MM.1S (cell line): ENCODE data around the gene KLHDC3.
A peak's percentile ranks its signal among the peaks of the same experiment; 100 is the strongest.

Source experiments
- DNase-seq: peaks from one replicate; pipeline ENCODE4 v3.0.0-alpha.2; 2015
- H2AFZ ChIP-seq: fragments of 300-600 bp; sonication (generic); 2 replicates; pipeline ENCODE4 v1.6.0; 2016; ENCODE audit warnings: antibody characterized with exemption, low read length
- H3F3A ChIP-seq: fragments of 300-600 bp; sonication (generic); 2 replicates; pipeline ENCODE4 v1.6.1; 2016; ENCODE audit warnings: mild to moderate bottlenecking, antibody characterized with exemption, low read length, moderate library complexity, mixed read lengths; ENCODE audit not compliant: insufficient read depth
- H3K27ac ChIP-seq: fragments of 300-600 bp; sonication (generic); 2 replicates; pipeline ENCODE4 v1.5.1; 2016; ENCODE audit warnings: mild to moderate bottlenecking, low read length
- H3K27me3 ChIP-seq: fragments of 300-600 bp; sonication (generic); replicated peaks from 2 replicates; pipeline ENCODE4 v1.6.0; 2016; ENCODE audit warnings: low read length; ENCODE audit not compliant: insufficient read depth
- H3K36me3 ChIP-seq: fragments of 300-600 bp; sonication (generic); replicated peaks from 2 replicates; pipeline ENCODE4 v1.6.1; 2016; ENCODE audit warnings: mild to moderate bottlenecking, low read length, mixed read lengths; ENCODE audit not compliant: insufficient read depth
- H3K4me1 ChIP-seq: fragments of 300-600 bp; sonication (generic); 2 replicates; pipeline ENCODE4 v1.6.1; 2016; ENCODE audit warnings: low read length, mixed read lengths
- H3K4me2 ChIP-seq: fragments of 300-600 bp; sonication (generic); 2 replicates; pipeline ENCODE4 v1.6.0; 2016; ENCODE audit warnings: low read depth, low read length
- H3K4me3 ChIP-seq: fragments of 300-600 bp; sonication (generic); 2 replicates; pipeline ENCODE4 v1.5.1; 2016; ENCODE audit warnings: low read length, mixed read lengths
- H3K79me2 ChIP-seq: fragments of 300-600 bp; sonication (generic); 2 replicates; pipeline ENCODE4 v1.6.1; 2016; ENCODE audit warnings: mixed run types, low read length, mixed read lengths
- H3K9ac ChIP-seq: fragments of 300-600 bp; sonication (generic); 2 replicates; pipeline ENCODE4 v1.6.1; 2016; ENCODE audit warnings: low read length, mixed read lengths
- H3K9me2 ChIP-seq: fragments of 300-600 bp; sonication (generic); replicated peaks from 2 replicates; pipeline ENCODE4 v1.6.1; 2016; ENCODE audit warnings: mild to moderate bottlenecking, low read length, mixed read lengths; ENCODE audit not compliant: insufficient read depth
- H3K9me3 ChIP-seq: fragments of 300-600 bp; sonication (generic); replicated peaks from 2 replicates; pipeline ENCODE4 v1.6.1; 2016; ENCODE audit warnings: mild to moderate bottlenecking, low read length, mixed read lengths; ENCODE audit not compliant: insufficient read depth
- H4K20me1 ChIP-seq: fragments of 300-600 bp; sonication (generic); 2 replicates; pipeline ENCODE4 v1.6.1; 2016; ENCODE audit warnings: mild to moderate bottlenecking, low read length, moderate library complexity, mixed read lengths; ENCODE audit not compliant: insufficient read depth
- EZH2 ChIP-seq: fragments of 300-600 bp; sonication (generic); optimal IDR thresholded peaks from 2 replicates; pipeline ENCODE3; 2017; ENCODE audit warnings: low read depth, mild to moderate bottlenecking, antibody characterized with exemption, low read length, mixed read lengths
- EZH2phosphoT487 ChIP-seq: fragments of 300-600 bp; sonication (generic); IDR thresholded peaks from 2 replicates; pipeline ENCODE4 v1.6.1; 2018; ENCODE audit warnings: antibody characterized with exemption, low read length
- TF ChIP-seq, protein P1 (sequence below): fragments of 300-600 bp; sonication (generic); IDR thresholded peaks from 2 replicates; pipeline ENCODE4 v1.5.1; 2016; ENCODE audit warnings: antibody characterized with exemption, low read length, mixed read lengths

Gene KLHDC3

DNA sequence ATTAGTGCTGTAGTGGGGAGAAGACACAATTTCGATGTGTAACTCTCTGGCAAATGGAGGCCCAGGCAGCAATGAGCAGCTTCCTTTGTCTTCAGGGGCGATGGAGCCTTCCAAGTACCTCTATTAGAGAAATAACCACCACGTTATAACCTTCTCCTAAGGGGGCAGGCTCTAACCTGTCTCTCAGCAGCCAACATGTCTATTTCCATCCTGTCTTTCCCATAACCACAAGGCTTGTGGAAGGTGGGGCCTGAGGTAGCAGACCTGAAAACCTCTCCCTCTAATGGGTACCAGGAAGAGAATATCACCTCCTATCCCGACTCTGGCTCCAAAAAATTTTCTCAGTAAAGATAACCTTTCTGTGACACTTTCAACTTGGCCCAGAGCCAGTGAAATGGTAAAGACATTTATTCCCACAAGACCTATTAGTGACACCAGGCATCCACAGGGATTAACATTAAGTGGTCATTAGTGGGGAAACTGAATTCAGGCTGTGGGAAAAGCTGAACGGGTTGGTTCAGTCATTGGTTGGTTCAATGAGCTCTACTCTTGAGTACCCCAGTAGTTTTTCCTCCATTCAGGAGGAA is 39.0 kb upstream of the KLHDC3 start:
- Histone ChIP-seq H3K79me2 (peaks cover 17% of the 10 kb centered on the region), H3K9me3 (no peaks in the 10 kb centered on the region)

GRCh38 chr6:42978487-42978838 is 35.6 kb upstream of the KLHDC3 start:
- Histone ChIP-seq H3K9me2 (no peaks in the 10 kb centered on the region), H3K36me3 (no peaks in the 10 kb centered on the region), H4K20me1 (no peaks in the 10 kb centered on the region), H3K27me3 (no peaks in the 10 kb centered on the region), H3K27ac (peak overlapping the region; percentile 40; the same call in 1 of the 2 replicates), H3K79me2 (peaks cover 17% of the 10 kb centered on the region), H2AFZ (peak overlapping the region; percentile 79), H3K4me2 (peak overlapping the region; percentile 76), H3K9ac (peak overlapping the region; percentile 83), H3K4me3 (peak overlapping the region; percentile 97), H3K4me1 (peaks cover 9% of the 10 kb centered on the region), H3K9me3 (no peaks in the 10 kb centered on the region), H3F3A (0 out of 2 replicates have a peak, but pooled peaks cover 5% of the 10 kb centered on the region)
- DNase-seq: no peak
- TF ChIP-seq, protein P1, sequence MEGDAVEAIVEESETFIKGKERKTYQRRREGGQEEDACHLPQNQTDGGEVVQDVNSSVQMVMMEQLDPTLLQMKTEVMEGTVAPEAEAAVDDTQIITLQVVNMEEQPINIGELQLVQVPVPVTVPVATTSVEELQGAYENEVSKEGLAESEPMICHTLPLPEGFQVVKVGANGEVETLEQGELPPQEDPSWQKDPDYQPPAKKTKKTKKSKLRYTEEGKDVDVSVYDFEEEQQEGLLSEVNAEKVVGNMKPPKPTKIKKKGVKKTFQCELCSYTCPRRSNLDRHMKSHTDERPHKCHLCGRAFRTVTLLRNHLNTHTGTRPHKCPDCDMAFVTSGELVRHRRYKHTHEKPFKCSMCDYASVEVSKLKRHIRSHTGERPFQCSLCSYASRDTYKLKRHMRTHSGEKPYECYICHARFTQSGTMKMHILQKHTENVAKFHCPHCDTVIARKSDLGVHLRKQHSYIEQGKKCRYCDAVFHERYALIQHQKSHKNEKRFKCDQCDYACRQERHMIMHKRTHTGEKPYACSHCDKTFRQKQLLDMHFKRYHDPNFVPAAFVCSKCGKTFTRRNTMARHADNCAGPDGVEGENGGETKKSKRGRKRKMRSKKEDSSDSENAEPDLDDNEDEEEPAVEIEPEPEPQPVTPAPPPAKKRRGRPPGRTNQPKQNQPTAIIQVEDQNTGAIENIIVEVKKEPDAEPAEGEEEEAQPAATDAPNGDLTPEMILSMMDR: no peak
- no peak for TF ChIP-seq EZH2phosphoT487
- TF ChIP-seq EZH2: no peak

More for the DNA sequence above, 39.0 kb upstream of the KLHDC3 start:
- Histone ChIP-seq H3K4me1 (peaks cover 9% of the 10 kb centered on the region), H3K4me2 (no peak overlapping the region), H3F3A (0 out of 2 replicates have a peak, but pooled peaks cover 5% of the 10 kb centered on the region), H3K4me3 (no peak overlapping the region), H3K9ac (no peak overlapping the region), H4K20me1 (no peaks in the 10 kb centered on the region), H3K9me2 (no peaks in the 10 kb centered on the region), H3K36me3 (no peaks in the 10 kb centered on the region), H2AFZ (no peak overlapping the region), H3K27me3 (no peaks in the 10 kb centered on the region), H3K27ac (no peak overlapping the region)
- no peak for DNase-seq
- TF ChIP-seq, protein P1: no peak
- TF ChIP-seq EZH2 (no peak), EZH2phosphoT487 (no peak)

DNA sequence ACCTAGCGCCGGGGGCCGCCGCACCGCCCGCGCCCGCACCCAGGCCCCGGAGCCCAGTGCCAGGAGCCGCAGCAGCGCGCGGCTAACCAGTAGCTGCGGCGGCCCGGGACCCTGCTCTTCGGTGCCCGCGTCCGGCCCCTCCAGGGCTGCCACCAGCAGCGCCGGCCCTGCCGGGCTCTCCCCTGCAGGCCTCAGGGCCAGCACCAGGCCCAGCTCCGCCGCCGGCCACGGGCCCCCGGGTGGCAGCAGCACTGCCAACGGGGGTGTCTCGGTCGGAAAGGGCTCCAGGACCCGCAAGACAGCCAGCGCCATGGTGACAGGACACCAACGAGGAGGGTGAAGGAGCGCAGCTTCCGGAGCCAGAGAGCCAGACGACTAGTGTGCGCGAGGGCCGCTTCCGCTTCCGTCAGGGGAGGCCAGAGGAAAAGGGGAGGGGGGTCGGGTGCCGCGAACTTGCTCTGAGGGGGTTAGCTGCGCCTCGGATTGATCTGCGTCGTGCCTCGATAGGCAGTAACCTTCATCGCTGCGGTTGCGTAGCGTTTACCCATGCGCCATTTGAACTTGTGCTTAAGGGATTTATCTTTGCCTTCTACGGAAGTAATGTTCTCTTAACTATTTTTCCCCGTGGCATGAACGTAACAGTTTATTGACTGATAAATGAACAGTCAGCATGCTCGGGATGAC is 35.1 kb upstream of the KLHDC3 start, which contains the start of gene PEX6:
Gene PEX6, minus strand, starts transcription at position 343 of the 684 bp plus-strand sequence. Its CDS starts 31 bp downstream, at position 312.
- Histone ChIP-seq H3K27me3 (no peaks in the 10 kb centered on the region), H3K9ac (peak within 1 kb of the TSS; percentile 83), H3K4me1 (peaks cover 12% of the 10 kb centered on the region), H2AFZ (peak within 1 kb of the TSS; percentile 79), H3K4me3 (peak within 1 kb of the TSS; percentile 97), H3K9me2 (no peaks in the 10 kb centered on the region), H3K27ac (peak within 1 kb of the TSS; percentile 40; the same call in 1 of the 2 replicates), H4K20me1 (no peaks in the 10 kb centered on the region), H3F3A (0 out of 2 replicates have a peak, but pooled peaks cover 5% of the 10 kb centered on the region), H3K4me2 (peak within 1 kb of the TSS; percentile 76), H3K9me3 (no peaks in the 10 kb centered on the region), H3K79me2 (peaks cover 17% of the 10 kb centered on the region), H3K36me3 (no peaks in the 10 kb centered on the region)
- peak; percentile 90 for DNase-seq
- no peak for TF ChIP-seq EZH2
- no peak for TF ChIP-seq EZH2phosphoT487
- TF ChIP-seq, protein P1: no peak
